Measurements from ENCODE around the gene HDAC5.

DNA sequence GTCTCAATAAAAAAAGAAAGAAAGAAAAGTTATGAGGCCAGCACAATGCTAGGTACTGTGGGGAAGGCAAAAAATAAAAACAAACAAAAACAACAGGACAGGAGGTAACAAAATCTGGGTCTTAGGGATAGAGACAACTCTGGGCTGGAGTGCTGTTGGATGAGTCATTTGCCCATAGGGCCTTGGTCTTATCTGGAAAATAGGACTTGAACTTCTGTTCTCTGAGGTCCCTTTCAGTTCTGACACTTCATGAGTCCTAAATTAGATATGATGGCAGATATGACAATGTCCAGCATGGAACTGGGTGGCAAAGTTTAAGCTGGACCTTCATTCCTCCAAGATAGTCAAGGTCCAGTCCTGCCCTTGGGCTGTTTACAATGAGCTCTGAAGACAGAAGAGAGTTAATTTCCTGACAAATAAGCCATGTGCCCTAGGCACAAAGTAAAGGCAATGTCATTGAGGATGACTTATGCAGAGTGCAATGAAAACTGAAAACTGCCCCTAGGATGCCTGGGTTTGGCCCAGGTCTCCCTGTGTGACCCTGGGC is 8.9 kb upstream of the HDAC5 start:
- TF ChIP-seq, protein P1, sequence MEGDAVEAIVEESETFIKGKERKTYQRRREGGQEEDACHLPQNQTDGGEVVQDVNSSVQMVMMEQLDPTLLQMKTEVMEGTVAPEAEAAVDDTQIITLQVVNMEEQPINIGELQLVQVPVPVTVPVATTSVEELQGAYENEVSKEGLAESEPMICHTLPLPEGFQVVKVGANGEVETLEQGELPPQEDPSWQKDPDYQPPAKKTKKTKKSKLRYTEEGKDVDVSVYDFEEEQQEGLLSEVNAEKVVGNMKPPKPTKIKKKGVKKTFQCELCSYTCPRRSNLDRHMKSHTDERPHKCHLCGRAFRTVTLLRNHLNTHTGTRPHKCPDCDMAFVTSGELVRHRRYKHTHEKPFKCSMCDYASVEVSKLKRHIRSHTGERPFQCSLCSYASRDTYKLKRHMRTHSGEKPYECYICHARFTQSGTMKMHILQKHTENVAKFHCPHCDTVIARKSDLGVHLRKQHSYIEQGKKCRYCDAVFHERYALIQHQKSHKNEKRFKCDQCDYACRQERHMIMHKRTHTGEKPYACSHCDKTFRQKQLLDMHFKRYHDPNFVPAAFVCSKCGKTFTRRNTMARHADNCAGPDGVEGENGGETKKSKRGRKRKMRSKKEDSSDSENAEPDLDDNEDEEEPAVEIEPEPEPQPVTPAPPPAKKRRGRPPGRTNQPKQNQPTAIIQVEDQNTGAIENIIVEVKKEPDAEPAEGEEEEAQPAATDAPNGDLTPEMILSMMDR (conservative IDR thresholded peaks at IDR 0.05 in 1 of 2, IDR thresholded peaks at IDR 0.05 in 1 of 2; ENCODE audit: low read depth in 1 of 2, low read length in 2 of 2): no peak
- no peak for TF ChIP-seq EZH2 (IDR thresholded peaks at IDR 0.05; ENCODE audit: low read length, missing control alignments)
